Colonic mucosa (tissue), 4 donors: Measurements from ENCODE around the gene KMT5C. TPM values are rescaled to one million over a fixed set of nuclear protein-coding genes. Genes with fewer than 3 reads are reported as not detected.
A peak's percentile ranks its signal among the peaks of the same experiment; 100 is the strongest.

Experiments used
- DNase-seq: peaks from one replicate; pipeline ENCODE4 v3.0.0-alpha.2; 2020
- H3K27ac ChIP-seq: fragments of 200-600 bp; one replicate; pipeline ENCODE4 v1.8.0; 2021
- H3K27me3 ChIP-seq: fragments of 200-600 bp; one replicate; pipeline ENCODE4 v1.8.0; 2021
- H3K36me3 ChIP-seq: fragments of 200-600 bp; one replicate; pipeline ENCODE4 v1.8.0; 2021
- H3K4me1 ChIP-seq: fragments of 200-600 bp; one replicate; pipeline ENCODE4 v1.8.0; 2021; ENCODE audit warnings: mild to moderate bottlenecking
- H3K4me3 ChIP-seq: fragments of 200-600 bp; one replicate; pipeline ENCODE4 v1.8.0; 2021
- H3K9ac ChIP-seq, 2 donors: one replicate each; pipeline ENCODE4 v1.7.0; 2013; ENCODE audit warnings: control low read depth in 2 of 2, low read depth in 2 of 2, low read length in 2 of 2
- H3K9me3 ChIP-seq: fragments of 200-600 bp; one replicate; pipeline ENCODE4 v1.8.0; 2021
- intact Hi-C: fragments of 100-400 bp; cut with DNase I; formaldehyde crosslinking; loops from one replicate; pipeline ENCODE4 v1.14.1; 2022
- total RNA-seq, 2 donors: library from RNA; stranded (reverse); fragmentation: NEBNext Ultra II Directional in 1 of 2; extraction: Animal tissue kit (Norgen Biotek cat#: 25700) in 1 of 2; gene quantifications; one replicate each; pipeline ENCODE4 v1.2.1, GENCODE V29; 2021
- TF ChIP-seq, protein P1 (sequence below): fragments of 200-600 bp; IDR thresholded peaks from one replicate; pipeline ENCODE4 v1.8.0; 2022; ENCODE audit warnings: antibody characterized with exemption, mild to moderate bottlenecking
- donor health status: healthy.
- donor health status: DM: no; HTN: no; CAD: no.
- donor health status: DM: no; HTN: no; CAD: no.

KMT5C gene
- total RNA-seq, 2 donors from 2014 or later, result 14.9 to 24.9 TPM

DNA sequence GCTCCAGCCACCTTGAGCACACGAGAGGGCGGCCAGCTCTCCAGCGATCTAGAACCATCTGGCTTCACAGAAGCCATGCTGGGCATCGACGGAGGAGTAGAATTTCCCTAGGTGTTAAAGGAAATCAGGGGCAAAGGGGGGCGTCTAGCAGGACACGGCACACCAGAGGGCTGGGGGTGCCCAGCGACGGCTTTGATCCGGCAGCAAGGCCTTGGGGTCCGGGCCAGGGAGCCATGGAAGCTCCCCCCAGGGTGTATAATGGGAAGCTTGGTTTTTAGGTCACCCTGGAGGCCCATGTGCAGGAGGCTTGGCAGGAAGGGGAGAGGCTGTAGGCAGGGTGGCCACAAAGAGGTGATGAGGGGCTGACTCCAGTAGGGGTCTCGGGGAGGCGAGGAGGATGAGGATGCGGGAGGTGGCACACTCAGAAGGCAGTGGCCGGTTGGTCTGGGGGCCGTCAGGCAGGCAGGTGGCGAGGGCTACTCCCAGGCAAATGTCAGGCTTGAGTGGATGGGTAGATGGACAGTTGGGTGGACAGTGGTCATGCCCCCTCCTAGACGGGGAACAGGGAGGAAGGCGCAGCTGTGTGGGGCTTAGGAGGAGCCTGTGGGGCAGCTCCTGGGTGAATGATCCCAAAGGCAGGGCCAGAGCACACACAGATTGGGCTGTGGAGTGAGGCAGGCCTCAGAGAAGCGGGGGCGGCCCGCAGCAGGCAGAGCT, 5.6 kb downstream of the KMT5C start:
- no peak overlapping the region for H3K27ac ChIP-seq
- H3K27me3 ChIP-seq, result no peaks in the 10 kb centered on the region
- TF ChIP-seq, protein P1, sequence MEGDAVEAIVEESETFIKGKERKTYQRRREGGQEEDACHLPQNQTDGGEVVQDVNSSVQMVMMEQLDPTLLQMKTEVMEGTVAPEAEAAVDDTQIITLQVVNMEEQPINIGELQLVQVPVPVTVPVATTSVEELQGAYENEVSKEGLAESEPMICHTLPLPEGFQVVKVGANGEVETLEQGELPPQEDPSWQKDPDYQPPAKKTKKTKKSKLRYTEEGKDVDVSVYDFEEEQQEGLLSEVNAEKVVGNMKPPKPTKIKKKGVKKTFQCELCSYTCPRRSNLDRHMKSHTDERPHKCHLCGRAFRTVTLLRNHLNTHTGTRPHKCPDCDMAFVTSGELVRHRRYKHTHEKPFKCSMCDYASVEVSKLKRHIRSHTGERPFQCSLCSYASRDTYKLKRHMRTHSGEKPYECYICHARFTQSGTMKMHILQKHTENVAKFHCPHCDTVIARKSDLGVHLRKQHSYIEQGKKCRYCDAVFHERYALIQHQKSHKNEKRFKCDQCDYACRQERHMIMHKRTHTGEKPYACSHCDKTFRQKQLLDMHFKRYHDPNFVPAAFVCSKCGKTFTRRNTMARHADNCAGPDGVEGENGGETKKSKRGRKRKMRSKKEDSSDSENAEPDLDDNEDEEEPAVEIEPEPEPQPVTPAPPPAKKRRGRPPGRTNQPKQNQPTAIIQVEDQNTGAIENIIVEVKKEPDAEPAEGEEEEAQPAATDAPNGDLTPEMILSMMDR, result no peak
- H3K36me3 ChIP-seq, result peaks cover 5% of the 10 kb centered on the region
- H3K4me1 ChIP-seq, result no peaks in the 10 kb centered on the region
- no peak overlapping the region for H3K4me3 ChIP-seq
- intact Hi-C loops, result no loop called here
- H3K9me3 ChIP-seq, result no peaks in the 10 kb centered on the region
- DNase-seq, result no peak
- H3K9ac ChIP-seq, result no peak overlapping the region

DNA sequence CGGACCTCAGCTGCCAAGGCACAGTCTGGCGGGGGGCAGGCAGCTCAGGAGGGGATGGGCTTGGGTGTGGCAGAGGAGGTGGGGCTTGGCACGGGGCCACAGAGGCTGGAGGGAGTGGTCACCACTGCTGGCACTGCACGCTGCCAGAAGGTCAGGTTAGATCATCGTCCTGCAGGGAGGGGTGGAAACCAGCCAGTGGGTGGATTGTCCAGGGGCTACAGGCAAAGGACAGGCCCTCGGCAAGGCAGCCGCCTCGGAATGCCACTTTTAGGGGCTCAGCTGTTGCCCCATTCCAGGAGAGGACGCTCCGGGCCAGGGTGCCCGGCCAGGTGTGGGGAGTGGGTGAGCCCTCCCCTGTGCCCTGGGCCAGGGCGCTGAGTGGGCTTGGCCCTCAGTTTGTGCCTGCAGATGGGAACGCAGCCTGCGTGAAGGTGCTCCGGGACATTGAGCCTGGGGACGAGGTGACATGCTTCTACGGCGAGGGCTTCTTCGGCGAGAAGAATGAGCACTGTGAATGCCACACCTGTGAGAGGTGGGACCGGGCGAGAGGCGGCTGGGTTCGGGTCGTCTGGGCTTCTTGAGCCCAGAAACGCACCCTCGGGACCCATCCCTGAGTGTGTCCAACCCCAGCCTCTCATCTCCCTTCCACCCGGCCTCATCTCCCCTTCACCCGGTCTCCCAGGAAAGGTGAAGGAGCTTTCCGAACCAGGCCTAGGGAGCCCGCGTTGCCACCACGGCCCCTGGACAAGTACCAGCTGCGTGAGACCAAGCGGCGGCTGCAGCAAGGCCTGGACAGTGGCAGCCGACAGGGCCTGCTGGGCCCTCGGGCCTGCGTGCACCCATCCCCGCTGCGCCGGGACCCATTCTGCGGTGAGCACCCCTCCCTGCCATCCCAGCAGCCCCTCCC, 6.4 kb downstream of the KMT5C start:
- TF ChIP-seq, protein P1, result no peak
- Histone ChIP-seq H3K4me1 (no peaks in the 10 kb centered on the region), H3K27ac (no peak overlapping the region), H3K4me3 (no peak overlapping the region), H3K27me3 (no peaks in the 10 kb centered on the region), H3K36me3 (peaks cover 5% of the 10 kb centered on the region), H3K9me3 (no peaks in the 10 kb centered on the region), H3K9ac (no peak overlapping the region)
- intact Hi-C loops, result no loop called here
- peak; percentile 82 for DNase-seq

DNA sequence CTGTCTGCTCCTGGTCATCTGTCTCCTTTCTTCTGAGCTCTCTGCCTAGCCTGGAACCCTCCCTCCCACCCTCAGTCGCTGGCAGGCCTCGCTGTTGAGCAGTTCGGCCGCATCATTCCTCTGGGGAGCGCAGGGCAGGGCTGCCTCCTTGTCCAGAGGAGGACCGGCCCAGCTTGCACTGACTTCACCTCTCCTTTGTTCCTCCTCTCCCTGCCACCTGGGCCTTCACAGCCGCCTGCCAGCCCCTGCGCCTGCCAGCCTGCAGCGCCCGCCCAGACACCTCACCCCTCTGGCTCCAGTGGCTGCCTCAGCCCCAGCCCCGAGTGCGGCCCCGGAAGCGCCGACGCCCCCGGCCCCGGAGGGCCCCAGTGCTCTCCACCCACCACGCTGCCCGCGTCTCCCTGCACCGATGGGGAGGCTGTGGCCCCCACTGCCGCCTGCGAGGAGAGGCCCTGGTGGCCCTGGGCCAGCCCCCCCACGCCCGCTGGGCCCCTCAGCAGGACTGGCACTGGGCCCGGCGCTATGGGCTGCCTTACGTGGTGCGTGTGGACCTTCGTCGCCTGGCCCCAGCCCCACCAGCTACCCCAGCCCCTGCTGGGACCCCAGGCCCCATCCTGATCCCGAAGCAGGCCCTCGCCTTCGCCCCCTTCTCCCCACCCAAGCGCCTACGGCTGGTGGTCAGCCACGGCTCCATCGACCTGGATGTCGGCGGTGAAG, 7.2 kb downstream of the KMT5C start:
- H3K4me1 ChIP-seq, result no peaks in the 10 kb centered on the region
- peaks cover 3% of the 10 kb centered on the region for H3K27me3 ChIP-seq
- intact Hi-C loops, result no loop called here
- peaks cover 4% of the 10 kb centered on the region for H3K36me3 ChIP-seq
- H3K4me3 ChIP-seq, result no peak overlapping the region
- H3K27ac ChIP-seq, result no peak overlapping the region
- TF ChIP-seq, protein P1, result no peak
- no peaks in the 10 kb centered on the region for H3K9me3 ChIP-seq
- DNase-seq, result no peak
- H3K9ac ChIP-seq, result no peak overlapping the region

DNA sequence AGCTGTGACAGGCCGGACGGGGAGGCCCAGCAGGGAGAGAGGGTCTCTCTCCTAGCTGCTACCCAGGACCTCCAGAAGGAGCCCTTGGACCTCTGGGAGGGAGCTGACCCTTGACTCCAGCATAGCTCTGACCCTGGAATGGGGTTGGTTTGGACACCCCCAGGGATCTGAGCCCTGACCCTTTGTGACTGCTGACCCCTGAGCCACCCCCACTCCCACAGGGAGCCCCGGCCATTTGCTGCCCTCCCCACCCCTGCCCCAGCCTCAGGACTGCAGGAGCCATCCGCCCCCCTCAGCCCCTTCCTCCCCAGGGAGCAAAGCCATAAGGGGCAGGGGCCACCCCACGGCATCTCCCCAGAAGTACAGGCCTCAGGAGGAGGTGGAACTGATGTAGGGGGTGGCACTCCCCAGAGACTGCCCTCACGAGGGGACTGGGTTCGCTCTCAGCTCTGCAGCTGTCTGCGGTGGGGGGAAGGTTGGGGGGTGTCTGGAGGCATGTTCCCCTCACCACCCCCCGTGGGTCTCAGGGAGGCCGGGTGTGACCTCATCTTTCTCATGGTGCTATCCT, 7.8 kb downstream of the KMT5C start:
- H3K4me1 ChIP-seq, result no peaks in the 10 kb centered on the region
- H3K9me3 ChIP-seq, result no peaks in the 10 kb centered on the region
- no peaks in the 10 kb centered on the region for H3K36me3 ChIP-seq
- TF ChIP-seq, protein P1, result no peak
- H3K27me3 ChIP-seq, result peaks cover 7% of the 10 kb centered on the region
- no peak overlapping the region for H3K4me3 ChIP-seq
- H3K9ac ChIP-seq, result no peak overlapping the region
- no peak overlapping the region for H3K27ac ChIP-seq
- intact Hi-C loops, result no loop called here
- DNase-seq, result no peak
